ENCODE measurements around the gene CRK.

Gene CRK

GRCh38 chr17:1481736-1482135, 25.7 kb upstream of the CRK start:
- no peak for DNase-seq (ENCODE audit: low read depth in 1 of 2, low spot score in 1 of 2)
- no peak overlapping the region for H3K4me3 ChIP-seq (replicated peaks; ENCODE audit: insufficient read depth, low read length)
- peaks cover 6% of the 10 kb centered on the region for H3K27me3 ChIP-seq (ENCODE audit: insufficient read depth, poor library complexity, severe bottlenecking)
- no peak overlapping the region for H3K27ac ChIP-seq (replicated peaks)
- TF ChIP-seq GABPA (IDR thresholded peaks at IDR 0.05; ENCODE audit: low read depth) (no peak), POLR2AphosphoS5 (IDR thresholded peaks at IDR 0.05; ENCODE audit: low read depth) (no peak), SPI1 (IDR thresholded peaks at IDR 0.05; ENCODE audit: borderline replicate concordance, low read depth) (no peak)
- TF ChIP-seq, protein P1, sequence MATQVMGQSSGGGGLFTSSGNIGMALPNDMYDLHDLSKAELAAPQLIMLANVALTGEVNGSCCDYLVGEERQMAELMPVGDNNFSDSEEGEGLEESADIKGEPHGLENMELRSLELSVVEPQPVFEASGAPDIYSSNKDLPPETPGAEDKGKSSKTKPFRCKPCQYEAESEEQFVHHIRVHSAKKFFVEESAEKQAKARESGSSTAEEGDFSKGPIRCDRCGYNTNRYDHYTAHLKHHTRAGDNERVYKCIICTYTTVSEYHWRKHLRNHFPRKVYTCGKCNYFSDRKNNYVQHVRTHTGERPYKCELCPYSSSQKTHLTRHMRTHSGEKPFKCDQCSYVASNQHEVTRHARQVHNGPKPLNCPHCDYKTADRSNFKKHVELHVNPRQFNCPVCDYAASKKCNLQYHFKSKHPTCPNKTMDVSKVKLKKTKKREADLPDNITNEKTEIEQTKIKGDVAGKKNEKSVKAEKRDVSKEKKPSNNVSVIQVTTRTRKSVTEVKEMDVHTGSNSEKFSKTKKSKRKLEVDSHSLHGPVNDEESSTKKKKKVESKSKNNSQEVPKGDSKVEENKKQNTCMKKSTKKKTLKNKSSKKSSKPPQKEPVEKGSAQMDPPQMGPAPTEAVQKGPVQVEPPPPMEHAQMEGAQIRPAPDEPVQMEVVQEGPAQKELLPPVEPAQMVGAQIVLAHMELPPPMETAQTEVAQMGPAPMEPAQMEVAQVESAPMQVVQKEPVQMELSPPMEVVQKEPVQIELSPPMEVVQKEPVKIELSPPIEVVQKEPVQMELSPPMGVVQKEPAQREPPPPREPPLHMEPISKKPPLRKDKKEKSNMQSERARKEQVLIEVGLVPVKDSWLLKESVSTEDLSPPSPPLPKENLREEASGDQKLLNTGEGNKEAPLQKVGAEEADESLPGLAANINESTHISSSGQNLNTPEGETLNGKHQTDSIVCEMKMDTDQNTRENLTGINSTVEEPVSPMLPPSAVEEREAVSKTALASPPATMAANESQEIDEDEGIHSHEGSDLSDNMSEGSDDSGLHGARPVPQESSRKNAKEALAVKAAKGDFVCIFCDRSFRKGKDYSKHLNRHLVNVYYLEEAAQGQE (IDR thresholded peaks at IDR 0.05; ENCODE audit: insufficient replicate concordance, low read depth) = no peak
- TF ChIP-seq, protein P2, sequence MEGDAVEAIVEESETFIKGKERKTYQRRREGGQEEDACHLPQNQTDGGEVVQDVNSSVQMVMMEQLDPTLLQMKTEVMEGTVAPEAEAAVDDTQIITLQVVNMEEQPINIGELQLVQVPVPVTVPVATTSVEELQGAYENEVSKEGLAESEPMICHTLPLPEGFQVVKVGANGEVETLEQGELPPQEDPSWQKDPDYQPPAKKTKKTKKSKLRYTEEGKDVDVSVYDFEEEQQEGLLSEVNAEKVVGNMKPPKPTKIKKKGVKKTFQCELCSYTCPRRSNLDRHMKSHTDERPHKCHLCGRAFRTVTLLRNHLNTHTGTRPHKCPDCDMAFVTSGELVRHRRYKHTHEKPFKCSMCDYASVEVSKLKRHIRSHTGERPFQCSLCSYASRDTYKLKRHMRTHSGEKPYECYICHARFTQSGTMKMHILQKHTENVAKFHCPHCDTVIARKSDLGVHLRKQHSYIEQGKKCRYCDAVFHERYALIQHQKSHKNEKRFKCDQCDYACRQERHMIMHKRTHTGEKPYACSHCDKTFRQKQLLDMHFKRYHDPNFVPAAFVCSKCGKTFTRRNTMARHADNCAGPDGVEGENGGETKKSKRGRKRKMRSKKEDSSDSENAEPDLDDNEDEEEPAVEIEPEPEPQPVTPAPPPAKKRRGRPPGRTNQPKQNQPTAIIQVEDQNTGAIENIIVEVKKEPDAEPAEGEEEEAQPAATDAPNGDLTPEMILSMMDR (IDR thresholded peaks at IDR 0.05; ENCODE audit: insufficient read depth, low read length) = no peak

GRCh38 chr17:1480747-1481465, 24.9 kb upstream of the CRK start:
- Histone ChIP-seq H3K4me3 (replicated peaks; ENCODE audit: insufficient read depth, low read length) (no peak overlapping the region), H3K27ac (replicated peaks) (no peak overlapping the region), H3K27me3 (ENCODE audit: insufficient read depth, poor library complexity, severe bottlenecking) (no peaks in the 10 kb centered on the region)
- no peak for DNase-seq (ENCODE audit: low read depth in 1 of 2, low spot score in 1 of 2)
- TF ChIP-seq SPI1 (IDR thresholded peaks at IDR 0.05; ENCODE audit: borderline replicate concordance, low read depth) (no peak), GABPA (IDR thresholded peaks at IDR 0.05; ENCODE audit: low read depth) (no peak), POLR2AphosphoS5 (IDR thresholded peaks at IDR 0.05; ENCODE audit: low read depth) (no peak)
- TF ChIP-seq, protein P1 (IDR thresholded peaks at IDR 0.05; ENCODE audit: insufficient replicate concordance, low read depth) = no peak
- TF ChIP-seq, protein P2 (IDR thresholded peaks at IDR 0.05; ENCODE audit: insufficient read depth, low read length) = no peak

DNA sequence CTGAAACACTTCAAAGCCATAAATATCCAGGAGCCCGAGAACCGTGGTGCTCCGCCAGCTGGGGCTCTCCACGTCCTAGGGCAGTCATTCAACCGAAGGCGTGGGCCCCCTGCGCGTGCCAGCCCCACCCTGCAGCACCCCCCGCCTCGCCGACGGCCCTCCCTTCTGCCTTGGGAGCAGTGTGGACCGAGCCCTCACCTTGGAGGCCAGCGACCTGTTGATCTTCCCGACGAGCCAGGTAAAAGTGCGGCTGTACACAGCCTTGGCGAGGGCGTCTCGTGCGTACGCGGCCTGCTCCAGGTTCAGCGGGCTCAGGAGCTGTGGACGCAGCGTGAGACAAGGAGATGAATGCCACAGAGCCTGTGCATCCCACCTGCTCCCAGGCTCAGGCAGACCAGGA, 22.4 kb upstream of the CRK start:
- TF ChIP-seq, protein P2 (IDR thresholded peaks at IDR 0.05; ENCODE audit: insufficient read depth, low read length) = no peak
- TF ChIP-seq SPI1 (IDR thresholded peaks at IDR 0.05; ENCODE audit: borderline replicate concordance, low read depth) (no peak), POLR2AphosphoS5 (IDR thresholded peaks at IDR 0.05; ENCODE audit: low read depth) (no peak), GABPA (IDR thresholded peaks at IDR 0.05; ENCODE audit: low read depth) (no peak)
- TF ChIP-seq, protein P1 (IDR thresholded peaks at IDR 0.05; ENCODE audit: insufficient replicate concordance, low read depth) = no peak
- no peak for DNase-seq (ENCODE audit: low read depth in 1 of 2, low spot score in 1 of 2)
- no peak overlapping the region for H3K4me3 ChIP-seq (replicated peaks; ENCODE audit: insufficient read depth, low read length)
- H3K27me3 ChIP-seq (ENCODE audit: insufficient read depth, poor library complexity, severe bottlenecking) = no peaks in the 10 kb centered on the region
- no peak overlapping the region for H3K27ac ChIP-seq (replicated peaks)

All from HL-60 (cell line).